H4 (cell line): Measurements from ENCODE around the gene NTN1. TPM values are rescaled to one million over a fixed set of nuclear protein-coding genes. Genes with fewer than 3 reads are reported as not detected.
A peak's percentile ranks its signal among the peaks of the same experiment; 100 is the strongest.

Source experiments
- DNase-seq: peaks from one replicate; pipeline ENCODE4 v3.0.0-alpha.2; 2015; ENCODE audit warnings: low spot score
- total RNA-seq: library from RNA; depleted of rRNA; stranded (reverse); fragments of >200 nt; shearing (Covaris generic); gene quantifications from 2 replicates; pipeline ENCODE4 v1.2.3, GENCODE V29; 2014; rRNA removed

The NTN1 gene
- total RNA-seq, 1 experiment from 2014 or later: 2.0 TPM

DNA sequence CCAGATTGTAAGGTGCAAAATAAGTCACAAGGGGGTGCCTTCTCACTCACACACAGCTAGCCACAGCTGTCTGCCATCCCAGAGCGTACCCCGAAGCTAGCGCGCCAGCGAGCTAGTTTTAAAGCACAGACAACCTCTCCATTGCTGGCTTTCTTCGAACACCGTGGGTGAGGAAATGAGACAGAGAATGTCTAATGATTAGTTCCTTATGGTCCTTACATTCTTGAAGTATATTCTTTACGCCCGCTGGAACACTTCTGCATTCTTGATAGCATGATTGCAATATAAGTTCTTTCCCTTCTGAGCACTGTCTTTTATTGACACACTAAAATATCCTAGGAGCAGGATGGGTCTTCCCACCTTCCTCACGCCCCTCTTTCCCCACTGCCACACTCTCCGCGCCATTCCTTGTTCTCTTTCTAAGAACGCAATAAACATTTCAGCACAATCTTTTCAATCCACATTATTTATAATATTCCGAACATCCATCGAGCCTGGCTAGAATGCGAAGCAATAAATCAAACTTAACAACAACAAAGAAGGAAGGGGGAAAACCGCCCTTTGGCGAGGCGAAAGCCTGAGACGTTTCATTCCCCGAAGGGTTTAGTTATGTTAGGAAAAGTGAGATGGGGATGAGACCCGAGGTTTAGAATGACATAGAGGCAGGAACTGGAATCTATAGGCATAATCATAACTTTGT lies 251.3 kb downstream of the NTN1 start:
- no peak for DNase-seq

DNA sequence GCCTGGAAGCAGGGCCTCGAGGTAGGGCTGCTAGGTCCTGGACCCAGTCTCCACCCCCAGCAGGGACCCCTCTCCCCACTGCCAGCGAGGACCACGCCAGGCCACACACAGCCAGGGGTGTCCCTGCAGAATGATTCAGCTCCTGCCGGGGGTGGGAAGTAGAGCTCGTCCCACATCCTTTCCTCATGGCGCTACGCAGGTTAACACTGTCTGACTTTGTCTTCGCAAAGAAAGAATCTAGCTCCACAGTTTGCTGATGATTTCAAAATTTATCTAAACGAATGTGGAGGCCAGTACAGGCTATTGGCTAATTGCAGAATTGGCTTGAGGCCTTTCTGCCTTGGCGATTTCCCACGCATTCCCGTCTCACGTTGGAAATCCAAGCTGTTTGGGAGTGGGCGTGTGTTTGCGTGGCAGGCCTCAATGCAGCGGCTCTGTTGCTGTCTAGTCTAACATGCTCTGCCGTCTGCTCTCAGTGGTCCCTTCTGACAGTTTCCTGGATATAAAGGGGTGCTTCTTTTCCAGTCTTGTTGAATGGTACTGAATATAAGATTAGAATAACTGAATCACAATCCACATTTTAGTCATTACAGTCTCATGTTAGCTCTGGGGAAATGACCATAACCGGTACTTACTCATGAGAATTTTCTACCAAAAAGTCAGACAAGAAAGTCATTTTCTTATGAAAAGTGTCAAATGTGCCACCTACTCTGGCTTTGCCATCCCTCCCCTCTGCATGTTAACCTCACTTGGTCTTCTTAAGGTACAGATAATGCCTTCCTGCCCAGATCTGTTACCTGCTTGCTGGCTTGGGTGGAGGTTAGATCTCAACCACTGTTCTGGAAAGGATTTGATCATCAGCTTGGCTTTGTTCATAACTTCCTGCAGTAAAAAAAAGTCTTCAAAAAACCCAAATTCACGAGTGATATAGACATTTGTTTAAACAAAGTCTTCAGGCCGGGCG lies 252.4 kb downstream of the NTN1 start:
- DNase-seq: no peak

DNA sequence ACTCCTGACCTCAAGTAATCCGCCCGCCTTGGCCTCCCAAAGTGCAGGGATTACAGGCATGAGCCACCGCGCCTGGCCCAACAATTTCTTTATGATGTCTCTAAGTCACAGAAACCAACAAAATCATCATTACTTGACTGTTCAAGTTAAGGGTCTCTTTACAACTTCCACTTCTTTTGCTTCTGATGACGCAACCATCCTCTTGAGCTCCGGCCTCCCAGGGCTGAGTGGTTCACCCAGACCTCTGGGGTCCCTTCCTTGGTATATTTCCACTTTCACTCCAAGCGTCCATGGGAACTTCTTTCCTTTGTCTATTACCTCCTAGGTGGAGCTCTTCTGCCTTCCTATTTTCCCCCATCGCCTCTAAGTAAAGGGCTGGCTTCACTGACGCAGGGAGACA lies 253.7 kb downstream of the NTN1 start:
- no peak for DNase-seq

DNA sequence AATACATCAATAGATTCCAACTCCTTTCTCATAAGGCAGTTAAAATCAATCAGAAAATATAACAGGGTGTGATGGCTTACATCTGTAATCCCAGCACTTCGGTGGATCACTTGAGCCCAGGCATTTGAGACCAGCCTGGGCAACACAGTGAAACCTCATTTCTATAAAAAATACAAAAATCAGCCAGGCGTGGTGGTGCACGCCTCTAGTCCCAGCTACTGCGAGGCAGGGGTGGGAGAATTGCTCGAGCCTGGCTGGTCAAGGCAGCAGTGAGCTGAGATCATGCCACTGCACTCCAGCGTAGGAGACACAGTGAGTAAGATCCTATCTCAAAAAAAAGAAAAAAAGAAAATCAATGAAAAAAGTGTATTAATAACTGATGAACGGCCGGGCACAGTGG lies 258.6 kb downstream of the NTN1 start:
- no peak for DNase-seq

DNA sequence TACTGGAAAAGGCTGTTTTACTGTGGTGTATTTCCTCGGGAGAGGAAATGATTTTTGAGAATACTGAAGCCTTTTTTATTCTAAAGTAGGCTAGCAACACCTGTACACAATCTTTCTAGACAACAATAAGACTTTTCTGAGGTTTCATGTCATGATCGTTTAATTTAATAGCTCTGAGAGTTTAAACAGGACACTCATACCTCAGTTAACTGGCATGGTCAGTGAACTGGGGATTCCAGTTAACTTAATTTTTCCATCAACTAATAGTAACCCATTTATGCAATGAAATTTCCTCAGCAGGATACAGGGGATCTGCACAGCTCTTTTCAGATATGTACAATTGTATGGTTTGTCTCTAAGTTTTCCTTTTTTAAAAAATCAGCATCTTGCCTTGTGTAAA lies 262.6 kb downstream of the NTN1 start:
- no peak for DNase-seq

DNA sequence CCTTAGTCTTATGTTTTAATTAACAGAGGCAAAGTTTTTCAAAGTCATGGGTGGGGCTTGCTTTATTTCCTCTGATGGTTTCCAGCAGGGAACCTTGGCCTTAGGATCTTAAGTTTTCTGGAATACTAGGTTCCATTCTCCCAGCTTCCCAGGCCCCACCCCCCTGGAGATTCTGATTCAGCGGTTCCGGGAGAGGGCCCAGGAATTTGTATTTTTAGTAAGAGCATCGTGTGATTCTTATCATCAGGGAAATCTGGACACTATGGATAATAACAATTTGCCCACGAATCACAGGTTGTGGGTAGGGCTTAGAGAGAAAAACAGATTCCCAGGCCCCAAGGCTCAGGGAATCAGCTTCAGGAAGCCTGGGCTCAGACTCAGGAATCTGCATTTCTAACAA lies 263.6 kb downstream of the NTN1 start:
- no peak for DNase-seq

DNA sequence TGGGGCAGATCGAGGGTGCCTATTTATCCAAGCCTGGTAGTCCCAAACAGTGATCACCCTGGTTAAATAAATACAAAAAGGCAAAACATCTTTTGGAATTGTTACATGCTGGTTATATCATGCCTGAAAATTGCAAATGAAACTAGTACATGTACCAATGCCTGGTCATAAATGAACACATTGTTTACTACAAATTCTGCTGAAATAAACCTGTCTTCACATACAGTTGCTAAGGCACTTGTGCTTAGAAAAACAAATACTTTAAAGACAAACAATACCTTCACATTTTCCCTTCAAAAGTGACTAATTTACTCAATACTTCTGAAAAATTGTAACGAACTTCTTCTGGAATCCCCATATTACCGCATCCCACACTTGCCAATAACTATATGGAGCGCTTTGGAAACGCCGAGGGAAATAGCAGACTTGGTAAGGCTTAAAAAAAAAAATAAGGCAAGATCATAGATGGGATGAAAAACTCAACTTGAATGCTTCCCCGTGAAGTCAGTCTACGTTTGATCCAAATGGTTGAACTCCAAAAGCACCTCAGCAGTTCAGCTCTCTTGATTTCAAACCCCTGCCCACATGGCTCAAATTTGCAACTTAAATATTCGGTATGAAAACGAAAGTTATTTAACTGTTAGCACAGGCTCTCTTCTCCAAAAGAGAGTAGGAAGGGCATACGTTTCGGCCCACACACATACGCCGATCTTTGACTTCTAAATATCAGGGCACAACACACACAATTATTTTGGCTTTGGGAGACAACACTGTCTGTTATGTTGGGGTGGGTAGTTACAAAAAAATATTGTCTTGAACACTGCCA lies 264.5 kb downstream of the NTN1 start:
- DNase-seq: no peak

DNA sequence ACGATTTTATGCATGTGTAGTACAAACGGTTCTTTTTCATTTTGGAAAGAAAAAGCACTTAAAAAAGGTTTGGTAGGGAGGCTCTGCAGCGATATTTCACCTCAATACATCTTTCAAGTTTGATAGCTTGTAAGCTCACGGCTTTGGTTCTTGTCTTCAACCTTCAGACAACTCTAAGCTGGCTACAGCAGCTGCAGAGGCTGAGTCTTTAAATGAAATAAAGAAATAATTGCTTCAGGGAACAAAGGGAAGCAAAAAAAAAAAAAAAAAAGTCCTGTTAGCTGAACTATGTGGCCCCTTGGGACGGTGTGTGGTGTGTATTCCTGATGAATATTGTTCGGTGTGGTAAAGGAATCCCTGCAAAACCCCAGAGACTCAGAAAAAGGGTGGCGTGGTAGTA lies 265.1 kb downstream of the NTN1 start:
- no peak for DNase-seq

DNA sequence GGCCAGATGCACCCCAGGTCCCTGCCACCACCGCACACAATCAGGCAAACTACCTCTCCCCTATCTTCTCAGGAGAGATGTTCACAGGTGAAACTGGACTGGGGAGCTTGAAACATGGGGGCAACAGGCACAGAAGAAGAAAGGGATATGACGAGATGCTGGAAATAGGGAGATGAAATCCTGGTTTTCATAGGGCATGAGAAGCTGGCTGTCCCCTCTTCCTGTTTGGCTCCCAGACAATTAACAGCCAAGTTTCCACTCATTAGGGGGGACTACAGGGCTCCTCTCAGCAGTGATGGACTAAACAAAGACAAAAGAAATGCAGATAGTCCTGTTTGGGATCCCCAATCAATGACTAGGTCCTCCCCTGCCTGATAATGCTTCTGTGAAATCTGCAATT lies 266.0 kb downstream of the NTN1 start:
- no peak for DNase-seq

DNA sequence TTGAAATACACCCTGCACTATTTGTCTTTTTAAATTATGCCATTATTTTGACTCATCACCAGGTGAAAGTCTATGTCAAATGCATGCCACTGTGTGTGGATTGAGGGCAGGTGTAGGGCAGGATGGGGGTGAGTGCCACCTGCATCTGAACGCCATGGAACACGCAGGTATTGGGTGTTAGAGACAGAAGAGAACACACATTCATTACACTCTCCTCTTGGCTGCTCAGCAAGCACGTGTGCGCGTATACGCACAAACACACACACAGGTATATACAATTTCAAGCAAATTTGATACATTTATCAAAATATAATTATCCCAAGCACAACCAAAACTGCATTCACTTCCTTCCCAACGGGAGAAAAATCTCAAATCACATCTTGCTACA lies 268.9 kb downstream of the NTN1 start:
- no peak for DNase-seq

DNA sequence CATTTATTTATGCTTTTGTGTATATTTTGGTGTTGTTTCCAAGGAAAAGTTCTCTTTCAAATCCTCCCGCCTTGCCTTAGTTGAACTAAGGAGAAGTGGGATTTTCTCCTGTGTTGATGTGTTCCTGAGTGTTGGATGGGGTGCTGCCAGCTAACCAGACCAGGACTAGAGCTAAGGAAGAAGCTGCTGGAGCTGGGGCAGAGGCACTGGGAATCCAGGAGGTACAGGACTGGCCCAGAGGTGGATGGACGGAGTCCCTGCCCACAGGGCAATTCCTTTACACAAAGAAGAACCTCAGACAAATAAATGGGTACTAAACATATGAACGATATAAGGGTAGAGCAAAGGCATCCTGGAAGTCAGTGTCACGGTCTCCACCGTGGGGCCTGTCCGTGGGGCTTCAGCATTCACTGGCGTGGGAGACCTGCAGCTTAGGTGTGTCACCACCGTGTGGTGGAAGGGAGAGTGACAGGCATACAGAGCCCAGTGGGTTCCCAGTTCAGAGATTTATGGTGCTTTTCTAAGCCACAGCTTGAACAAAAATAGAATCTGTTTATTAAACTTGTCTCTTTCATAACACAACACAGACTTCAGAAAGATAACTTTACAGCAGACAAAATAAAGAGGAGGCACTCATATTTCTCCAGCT lies 270.7 kb downstream of the NTN1 start:
- DNase-seq: peak; percentile 11

DNA sequence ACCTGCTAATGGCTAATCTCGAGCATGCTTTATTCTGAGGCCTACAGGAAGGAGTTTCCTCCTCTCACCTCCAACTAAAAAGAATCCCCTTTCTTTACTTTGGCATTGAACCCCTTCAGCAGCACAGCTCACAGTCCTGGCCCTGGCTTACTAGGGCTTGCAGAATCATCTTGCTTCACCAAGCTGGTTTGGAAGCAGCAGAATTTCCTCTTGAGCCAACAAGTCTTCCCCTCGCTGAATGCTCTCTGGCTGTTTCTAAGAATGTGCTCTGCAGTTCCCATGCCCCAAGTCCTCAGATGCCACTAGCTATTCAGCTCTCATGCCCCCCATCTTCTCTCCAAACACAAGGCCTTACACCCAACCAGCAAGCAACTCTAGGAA lies 271.2 kb downstream of the NTN1 start:
- no peak for DNase-seq

Other genes starting within 250 kb of the NTN1 start
- gene MFSD6L, start 222.1 kb upstream of the NTN1 start, total RNA-seq: not detected in 2 replicates
- not detected in 2 replicates for gene PIK3R6, start 153.8 kb upstream of the NTN1 start, total RNA-seq
- gene PIK3R5, start 55.8 kb upstream of the NTN1 start, total RNA-seq: 0.25 TPM in 1 of 2 replicates, not detected in the other